Stimulated activated CD8-positive, alpha-beta memory T cell treated with anti-CD3 and anti-CD28 coated beads, Interleukin-7, amount 100 ng/mL, for 1 hour (primary cell): ENCODE data around the gene ZCCHC14.

Experiments used
- DNase-seq, 2 donors: peaks; one replicate each; pipeline ENCODE4 v3.0.0-alpha.2; 2020; ENCODE audit warnings: low read depth in 2 of 2

The ZCCHC14 gene

DNA sequence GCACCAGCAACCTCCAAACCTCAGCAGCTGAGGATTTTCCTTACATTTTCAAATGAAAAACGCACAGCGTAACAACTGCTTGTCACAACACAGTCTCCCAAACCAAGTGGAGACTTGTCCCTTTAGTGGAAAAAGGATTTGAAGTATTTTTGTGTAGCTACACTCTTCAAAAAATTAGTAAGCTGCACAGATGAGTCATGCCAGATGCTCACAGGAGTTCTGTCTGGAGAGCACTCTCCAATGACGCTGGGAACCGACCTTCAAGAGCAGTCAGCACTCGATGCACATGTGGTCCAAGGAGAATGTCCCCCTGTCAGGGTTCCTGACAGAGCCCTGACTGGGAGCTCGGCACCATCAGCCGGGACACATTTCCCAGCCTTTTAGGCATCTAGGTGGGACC, 60.9 kb downstream of the ZCCHC14 start:
- DNase-seq = no peak

DNA sequence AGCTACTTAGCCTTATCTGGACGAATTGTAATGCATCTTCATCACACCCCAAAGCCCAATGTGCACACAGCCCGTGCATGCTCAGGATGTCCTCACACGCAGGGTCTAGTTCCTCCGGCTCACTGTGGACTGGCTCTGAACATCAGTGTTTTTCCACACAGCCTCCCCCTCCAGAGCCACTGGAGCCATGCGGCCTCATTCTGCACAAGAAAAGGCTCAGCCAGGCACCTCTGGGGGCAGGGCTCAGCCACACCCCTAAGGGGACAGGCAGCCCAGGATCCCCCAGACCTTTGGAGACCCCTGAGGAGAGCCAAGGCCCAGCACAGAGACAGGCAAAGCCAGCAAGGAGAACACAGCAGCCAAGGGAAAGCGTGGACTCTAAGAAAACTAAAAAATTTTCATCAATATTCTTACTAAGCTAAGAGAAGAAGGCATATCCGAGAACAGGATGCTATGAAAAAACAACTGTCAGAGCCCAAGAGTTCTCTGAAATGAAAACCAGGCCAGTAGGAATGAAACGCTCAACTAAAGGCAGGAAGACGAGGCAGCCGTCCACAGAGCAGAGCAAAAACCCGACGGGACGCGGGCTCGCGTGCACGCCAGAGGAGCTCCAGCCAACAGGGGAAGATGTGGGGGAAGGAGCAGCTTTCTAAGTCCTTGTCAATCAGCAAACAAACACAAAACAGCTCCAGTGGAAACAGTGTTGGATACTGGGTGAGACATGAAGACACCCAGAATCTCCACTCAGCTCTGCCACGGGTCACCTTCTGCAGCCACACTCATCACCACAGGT, 66.2 kb downstream of the ZCCHC14 start:
- DNase-seq = no peak

DNA sequence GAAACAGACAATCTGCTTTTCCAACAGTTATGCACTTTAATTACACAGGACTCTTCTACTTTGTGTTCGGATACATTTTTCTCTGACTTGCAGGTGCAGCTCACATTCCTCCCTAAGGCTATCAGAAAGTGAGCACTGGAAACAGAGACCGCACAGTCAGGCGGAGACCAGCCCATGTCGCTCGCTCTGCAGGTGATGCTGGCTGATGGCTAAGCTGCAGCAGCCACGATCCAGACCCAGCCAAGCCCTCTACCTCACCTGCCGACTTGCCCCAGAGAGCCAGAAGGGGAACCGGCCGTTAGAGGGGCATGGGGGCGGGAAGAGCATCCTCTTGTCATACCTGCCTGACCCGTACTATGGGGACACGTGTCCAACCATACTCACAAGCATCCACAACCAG, 66.9 kb downstream of the ZCCHC14 start:
- no peak for DNase-seq

DNA sequence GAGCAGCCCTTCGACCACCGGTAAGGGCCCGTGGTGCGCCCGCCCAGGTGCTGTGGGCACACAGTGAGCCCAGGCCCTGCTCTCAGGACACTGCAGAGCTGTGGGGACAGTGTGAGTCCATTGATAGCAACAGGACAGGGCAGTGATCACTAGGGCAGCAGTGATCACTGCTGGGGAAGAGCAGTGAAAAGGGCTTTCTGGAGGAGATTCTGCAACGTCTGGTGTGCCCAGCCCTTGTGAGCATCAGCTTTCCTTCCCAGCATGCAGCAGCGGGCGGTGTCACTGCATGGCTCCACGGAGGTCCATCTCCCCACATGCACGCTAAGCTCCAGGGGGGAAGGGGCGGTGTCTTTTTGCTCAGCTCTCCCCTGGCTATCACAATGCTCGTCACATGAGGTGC, 68.6 kb downstream of the ZCCHC14 start:
- DNase-seq = no peak

DNA sequence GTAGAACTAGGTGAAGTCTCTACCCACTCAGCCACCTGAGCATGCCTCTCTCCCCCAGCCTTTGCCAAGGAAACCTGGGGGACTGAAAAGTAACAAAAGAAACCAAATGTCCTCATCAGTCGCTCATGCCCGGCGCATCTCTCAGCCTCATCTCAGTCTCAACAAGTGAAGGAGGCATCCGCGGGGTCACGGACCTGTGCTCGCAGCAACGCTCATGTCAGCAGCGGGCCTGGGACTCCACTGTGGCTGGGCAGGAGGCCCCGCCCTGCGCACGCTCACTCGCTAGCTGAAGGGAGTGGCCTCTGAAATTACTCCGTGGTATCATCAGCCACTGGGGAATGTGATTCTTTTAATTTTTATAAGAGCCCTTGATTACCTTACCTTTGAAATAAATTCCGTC, 69.4 kb downstream of the ZCCHC14 start:
- no peak for DNase-seq

DNA sequence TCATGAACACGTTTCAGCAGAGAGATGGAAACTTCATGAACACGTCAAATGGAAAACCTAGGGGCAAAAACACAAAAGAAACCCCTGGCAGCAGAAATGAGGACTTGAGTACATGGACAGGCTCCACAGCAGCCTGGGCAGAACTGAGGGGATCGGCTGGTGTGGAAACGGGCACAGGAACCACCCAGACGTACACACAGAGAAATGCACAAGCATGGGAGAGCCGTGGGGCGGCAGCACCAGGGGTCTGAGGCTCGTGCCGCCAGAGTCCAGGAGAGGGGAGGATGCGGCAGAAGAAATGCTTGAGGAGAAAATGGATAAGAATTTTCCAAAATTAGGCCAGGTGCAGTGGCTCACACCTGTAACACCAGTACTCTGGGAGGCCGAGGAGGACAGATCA, 70.7 kb downstream of the ZCCHC14 start:
- no peak for DNase-seq

DNA sequence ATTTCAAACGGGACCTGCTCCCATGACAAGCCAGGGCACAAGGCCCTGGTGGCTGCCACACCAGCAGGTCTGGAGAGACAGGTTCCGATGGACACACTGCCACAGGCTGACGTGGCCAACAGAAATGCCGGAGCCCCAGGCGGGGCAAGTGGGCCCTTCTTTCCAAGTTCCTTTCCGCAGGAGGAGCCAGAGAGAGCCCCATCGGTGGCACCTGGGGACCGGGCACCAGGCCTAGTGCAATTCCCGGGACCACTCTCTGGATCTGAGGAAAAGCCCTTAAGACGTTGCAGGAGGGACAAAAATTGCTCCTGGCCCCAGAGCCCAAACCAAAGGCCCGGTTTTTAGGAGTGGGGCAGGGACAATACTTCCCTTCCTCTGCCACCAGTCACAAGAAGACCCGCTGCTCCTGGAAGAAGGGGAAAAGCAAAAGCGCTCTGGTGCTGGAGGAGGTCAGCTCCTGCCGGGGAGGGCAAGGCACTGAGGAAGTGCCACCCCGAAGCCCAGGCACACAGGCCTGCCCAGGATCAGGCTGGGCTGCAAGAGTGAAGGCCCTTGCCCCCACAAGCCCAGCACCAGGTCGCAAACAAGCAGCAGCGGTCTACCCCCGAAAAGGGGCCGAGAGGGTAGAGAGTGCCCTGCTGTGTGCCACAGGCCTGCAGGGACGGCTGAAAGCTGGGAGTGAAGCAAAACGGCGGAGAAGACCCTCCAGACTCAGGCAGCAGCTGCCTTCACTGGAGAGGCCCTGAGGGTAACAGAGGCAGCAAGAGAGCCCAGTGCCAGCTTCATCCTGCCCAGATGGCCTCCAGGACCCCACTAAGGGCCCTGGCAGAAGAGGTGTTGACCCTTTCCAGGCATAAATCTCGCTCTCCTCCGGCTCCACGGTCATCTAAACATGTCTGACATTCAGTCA, 71.6 kb downstream of the ZCCHC14 start:
- no peak for DNase-seq

DNA sequence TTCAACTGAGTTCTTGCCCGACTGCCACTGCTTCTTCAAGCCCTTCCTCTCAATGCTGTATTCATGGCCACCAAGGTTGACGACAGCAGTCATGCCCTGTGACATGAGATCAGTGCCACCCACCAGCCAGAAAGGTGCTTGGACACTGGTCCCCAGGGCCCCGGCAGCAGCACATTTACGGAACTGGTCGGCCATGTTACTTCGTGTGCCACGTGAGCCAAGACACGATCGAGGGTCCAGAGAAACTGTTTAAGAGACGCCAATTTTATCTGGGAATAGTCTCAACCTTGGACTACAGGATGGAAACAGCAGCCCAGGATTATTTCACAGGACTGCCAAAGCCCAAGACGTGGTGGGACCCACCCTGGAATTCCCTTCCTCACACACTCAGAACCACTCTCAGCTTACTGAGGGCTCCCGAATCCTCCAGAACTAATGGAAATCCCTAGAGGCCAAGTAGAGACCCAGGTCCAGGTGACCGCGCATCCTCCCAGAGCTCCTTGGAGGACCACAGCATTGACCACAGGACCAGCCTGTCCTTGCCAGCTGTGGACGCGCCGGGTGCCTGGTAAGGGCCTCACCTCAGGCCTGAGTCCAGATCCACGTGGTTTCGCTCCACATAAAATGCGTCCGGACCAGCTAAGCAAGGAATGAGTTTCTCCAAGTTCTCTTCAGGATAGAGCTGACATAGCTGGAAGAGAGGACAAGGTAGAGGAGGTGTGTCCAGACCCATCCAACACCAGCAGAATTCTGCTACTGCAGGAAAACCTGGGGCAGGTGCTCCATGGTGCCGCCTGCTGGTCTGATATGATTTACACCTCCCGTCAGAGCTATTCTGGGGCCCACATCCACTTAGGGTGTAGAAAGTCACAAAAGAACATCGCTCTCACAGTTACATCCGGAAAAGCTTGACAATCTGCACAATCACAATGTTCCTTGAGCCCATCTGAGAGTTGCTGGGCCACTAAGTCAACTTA, 72.5 kb downstream of the ZCCHC14 start:
- DNase-seq = no peak

DNA sequence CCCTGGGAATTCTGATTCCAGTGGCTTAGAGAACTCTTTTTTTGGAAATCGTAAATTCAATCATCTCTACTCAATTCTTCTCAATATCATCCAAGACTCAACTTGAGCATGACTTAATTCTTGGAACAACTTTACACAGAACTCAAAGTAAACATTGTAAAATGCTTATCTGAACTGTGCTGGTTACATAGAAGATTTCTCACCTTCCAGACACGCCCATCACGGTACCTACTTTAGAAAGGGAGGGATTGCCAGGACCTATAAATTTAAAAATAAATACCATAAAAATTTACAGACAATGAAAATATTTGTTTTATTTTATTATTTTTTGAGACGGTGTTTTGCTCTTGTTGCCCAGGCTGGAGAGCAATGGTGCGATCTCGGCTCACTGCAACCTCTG, 74.2 kb downstream of the ZCCHC14 start:
- DNase-seq = no peak

DNA sequence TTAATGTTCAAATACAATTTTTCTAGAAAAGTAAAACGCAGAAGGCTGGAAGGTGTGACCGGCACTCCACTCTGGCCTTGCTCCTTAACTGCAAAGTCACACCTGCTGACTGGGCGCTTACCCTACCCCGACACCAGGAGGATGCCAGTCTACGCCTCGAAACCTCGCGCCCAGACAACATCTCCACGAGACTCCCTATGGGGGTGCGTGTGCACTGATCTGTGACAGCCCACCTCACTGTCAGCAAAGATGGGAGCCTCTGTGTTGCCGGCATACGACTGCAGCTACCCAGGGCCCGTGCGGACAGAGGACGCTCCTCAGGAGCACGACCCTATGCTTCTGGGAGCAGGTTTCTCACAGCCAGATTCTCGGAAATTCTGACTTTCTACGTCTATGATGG, 74.6 kb downstream of the ZCCHC14 start:
- DNase-seq = no peak

DNA sequence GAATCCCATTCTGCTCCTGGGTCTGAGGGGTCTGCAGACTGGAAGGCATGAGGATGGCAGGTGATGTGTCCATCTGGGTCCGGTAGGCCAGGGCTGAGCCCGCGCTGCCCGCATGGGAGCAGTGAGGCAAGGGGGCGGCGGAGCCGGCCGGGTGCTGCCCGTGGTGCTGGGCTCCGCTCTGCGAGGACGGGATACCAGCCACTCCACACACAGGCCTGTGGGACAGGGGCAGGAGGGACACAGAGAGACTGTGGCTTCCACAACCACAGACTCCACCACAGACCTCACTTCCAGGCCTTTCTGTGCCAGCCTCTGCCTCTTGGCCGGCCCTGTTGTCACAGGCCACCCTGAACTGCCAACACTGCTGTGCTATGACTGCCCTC, 75.3 kb downstream of the ZCCHC14 start:
- no peak for DNase-seq

DNA sequence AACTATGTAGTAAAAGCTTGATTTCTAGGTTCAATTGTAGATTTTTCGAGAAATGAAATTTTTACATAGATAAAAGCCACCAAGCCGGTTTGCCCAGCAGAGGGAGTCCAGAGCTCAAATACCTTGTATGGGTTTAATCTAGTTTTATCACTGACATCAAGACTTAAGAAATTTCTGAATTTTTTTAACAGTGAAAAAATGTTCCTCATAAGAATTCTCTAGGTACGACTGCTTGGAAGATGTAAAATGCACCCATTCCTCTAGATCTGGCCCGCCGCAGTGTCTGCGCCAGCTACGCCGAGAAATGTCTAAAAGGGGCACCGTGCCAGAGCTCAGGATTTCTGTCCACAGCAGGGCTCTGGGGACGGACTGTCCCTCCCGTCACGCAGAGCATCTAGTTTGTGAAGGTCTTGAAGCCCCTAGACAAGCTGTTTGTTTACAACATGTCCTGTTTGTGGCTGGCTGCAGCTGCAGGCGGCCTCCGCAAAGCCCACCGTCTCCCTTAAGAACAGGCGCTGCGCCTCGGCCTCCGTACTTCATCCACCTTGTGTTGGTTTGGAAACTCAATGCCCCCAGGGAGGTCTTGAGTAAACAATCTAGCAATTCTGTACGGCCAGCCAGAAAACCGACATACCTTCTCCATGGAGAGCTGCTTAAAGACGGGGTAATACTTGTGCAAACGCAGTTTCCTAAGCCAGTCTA, 75.8 kb downstream of the ZCCHC14 start:
- DNase-seq = peak in 1 of 2 donors; percentile 8

DNA sequence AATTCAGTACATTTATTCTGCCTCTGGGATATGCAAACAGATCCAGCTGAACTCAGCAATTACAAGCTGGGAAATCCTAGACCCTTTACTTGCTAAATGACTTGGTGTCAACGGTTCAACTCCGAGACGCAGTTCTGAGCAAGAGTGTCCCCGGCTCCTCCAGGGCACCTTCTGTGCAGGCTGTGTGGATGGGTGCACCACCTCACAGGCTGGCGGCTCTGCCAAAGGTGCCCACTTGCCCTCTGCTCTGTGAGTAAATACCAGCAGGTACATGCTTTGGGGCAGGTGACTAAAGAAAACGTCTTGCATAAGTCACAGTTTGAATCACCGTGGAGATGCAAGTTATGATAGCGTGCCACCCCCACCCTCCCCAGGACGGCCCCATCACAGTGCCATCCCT, 77.4 kb downstream of the ZCCHC14 start:
- no peak for DNase-seq

DNA sequence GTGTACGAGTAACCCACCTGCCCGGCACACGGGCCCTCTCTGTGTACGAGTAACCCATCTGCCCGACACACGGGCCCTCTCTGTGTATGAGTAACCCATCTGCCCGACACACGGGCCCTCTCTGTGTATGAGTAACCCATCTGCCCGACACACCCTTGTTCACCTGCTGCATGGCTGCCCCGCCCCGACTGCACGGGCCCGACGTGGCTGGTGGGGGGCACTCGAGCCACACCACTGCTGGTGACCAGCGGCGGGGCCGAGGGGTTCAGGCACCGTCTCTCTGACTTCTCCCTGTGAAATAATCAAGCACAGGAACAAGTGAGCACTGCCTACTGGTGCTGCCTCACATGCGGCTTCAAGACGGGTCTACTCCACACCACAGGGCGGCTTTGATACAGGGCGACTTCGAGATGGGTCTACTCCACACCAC, 78.6 kb downstream of the ZCCHC14 start:
- DNase-seq = no peak

DNA sequence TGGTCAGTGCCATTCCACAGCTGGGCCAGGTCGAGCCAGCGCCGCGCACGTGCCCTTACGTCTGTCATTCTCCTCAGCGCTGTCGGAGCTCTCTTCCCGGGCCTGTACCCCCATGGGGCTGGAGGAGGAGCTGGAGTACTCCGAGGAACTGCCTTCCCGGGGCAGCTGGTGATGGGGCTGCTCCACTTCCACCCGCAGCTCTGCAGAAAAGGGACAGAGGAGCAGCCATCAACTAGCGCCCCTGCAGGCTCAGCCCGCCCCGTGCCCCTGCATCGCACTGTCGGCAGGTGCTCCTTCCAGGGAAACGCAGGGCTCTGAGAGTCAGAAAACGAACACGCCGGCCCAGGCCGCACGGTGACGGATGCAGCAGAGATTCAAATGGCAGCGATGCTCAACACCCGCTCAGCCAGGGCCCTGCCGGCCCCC, 79.8 kb downstream of the ZCCHC14 start:
- DNase-seq = no peak

DNA sequence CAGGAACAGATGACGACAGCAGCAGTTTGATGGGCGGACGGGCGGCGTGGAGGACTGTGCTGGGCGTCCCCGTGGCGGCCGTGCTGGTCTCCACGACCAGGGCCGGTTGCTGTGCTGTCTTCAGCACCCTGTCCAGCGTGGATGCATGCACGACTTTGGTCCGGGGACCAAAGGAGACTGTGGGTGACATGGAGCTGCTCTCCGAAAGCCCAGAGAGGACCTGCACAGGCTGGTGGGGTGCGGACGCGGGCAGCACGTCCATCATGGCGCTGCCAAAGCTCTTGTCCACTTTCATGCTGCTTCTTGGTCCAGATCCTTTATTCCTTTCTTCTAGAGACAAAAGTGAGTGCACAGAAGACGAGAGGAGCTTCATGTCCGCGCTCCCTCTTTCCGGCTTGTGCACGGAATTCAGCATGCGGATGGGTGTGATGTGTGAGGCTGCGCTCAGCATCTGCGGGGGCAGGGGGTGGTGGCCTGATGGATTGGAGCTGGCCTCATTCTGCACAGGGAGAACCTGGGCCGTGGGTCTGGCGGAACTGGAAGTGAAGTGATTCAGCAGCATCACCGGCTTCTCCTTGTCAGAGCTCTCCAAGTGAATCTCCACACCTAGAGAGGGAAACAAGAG, 80.3 kb downstream of the ZCCHC14 start:
- no peak for DNase-seq

DNA sequence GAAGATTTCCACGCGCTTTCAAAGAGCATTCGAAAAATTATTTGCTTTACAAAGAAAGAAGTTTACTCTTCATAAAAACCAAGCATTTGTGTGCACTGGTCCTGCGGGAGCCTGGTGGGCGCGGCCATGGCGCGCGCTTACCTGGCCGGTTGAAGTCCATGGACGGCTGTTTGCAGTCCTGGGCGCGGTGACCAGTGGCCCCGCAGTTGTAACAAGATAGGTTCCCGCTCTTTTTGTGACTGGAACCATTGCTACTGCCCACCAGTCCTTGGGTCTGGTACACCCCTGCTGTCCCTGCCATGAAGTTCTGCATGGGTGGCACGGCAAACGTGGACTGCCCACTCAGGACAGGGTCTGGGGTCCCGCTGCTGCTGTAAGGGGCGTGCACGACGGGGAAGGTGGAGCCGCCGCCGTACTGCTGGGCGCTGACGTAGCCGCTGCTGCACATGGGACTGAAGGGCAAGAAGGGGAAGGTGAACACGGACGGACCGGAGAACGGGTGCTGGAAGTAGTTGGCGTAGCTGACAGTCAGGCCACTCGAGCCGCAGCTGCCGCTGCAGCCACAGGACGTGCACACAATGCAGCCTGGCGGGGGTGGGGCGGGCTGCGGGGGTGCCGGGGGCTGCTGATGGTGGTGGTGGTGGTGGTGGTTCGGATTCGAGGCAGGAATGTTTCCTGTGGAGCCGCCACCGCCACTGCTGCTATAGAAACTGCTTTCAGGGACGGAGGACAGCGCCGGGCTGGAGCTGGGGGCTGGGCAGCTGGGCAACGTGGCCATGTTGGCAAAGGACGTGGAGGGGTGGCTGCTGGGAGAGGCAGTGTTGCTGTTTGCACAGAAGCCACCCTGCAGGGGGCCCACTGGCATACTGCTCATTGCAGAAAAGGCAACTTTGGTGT, 81.2 kb downstream of the ZCCHC14 start:
- no peak for DNase-seq

DNA sequence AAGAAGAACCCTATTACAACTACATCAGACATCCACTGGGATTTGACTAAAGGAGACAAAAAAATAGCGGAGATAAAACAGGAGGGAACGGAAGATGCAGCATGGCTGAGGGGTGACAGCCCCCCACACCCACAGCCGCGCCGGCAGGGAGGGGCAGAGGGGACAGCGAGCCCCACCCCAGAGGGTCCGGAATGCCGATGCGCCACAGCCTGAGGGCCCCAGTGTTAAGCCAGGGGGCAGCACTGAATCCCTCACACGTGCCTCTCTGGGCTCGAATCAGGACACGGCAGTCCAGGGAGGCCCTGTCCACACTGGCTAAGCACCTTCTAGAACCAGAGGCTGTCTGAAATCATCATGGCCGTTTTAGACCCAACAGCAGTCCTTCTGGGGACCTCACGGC, 81.9 kb downstream of the ZCCHC14 start:
- DNase-seq = no peak

DNA sequence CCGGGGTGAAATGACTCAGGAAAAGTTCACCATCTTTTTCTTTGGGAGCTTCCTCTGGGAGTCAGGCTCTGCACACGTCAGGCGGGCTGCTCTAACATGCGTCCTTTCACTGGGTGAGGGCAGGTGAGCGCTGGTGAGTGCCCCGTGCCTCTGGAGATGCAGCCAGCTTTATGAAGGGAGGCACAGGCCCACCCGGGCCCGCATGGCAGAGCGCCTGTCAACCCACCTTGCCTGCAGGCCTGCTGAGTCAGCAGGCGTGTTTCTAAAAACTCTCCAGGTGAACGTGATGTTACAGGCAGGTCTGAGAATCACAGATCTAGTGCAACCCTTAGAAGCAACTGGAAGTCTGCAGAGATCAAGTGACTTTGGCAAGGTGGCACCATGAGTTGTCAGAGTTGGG, 82.3 kb downstream of the ZCCHC14 start:
- DNase-seq = no peak

DNA sequence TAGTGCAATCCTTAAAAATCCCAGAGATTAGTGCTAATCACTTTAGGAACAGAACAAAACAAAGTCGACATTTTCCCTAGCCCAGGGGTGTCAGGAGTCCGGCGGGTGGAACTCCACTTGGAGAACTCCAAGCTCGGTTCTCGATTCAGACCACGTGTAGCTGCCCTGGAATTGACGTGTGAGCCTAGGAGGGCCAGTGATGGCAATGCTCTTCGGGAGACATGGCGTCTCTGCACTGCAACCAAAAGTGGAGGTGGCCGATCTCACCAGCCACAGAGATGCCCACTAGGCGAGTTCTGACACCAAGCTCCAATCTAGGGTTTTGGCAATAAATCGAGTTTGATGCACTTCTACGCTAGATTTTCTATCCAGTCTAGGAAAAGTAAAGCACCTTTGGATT, 83.0 kb downstream of the ZCCHC14 start:
- no peak for DNase-seq
